T-helper 9 cell (primary cell): ENCODE results near the gene OR8D2.
"Not testable (repeated sequence)": the region's sequence is repeated elsewhere in the genome, so short reads cannot be mapped to it uniquely, and the experiment has no call there.

Source experiments
- DNase-seq: peaks from one replicate; pipeline ENCODE4 v3.0.0-alpha.2; 2020

Gene OR8D2

DNA sequence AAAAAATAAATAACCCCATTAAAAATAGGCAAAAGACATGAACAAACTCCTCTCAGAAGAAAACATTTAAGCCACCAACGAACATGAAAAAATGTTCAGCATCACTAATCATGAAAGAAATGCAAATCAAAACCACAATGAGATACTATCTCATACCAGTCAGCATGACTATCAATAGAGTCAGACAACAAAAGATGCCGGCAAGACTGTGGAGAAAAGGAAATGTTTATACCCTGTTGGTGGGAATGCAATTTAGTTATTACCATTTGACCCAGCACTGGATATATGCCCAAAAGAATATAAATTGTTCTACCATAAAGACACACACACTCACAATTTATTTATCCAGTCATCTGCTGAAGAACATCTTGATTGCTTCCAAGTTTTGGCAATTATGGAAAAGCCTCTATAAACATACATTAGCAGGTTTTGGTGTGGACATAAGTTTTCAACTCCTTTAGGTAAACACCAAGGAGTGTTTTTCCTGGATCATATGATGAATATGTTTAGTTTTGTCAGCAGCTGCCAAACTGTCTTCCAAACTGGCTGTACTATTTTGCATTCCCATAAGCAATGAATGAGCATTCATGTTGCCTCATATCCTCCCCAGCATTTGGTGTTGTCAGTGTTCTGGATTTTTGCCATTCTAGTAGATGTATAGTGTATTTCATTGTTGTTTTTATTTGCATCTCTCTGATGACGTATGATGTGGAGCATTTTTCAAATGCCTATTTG is 34.2 kb downstream of the OR8D2 start:
- no peak for DNase-seq

DNA sequence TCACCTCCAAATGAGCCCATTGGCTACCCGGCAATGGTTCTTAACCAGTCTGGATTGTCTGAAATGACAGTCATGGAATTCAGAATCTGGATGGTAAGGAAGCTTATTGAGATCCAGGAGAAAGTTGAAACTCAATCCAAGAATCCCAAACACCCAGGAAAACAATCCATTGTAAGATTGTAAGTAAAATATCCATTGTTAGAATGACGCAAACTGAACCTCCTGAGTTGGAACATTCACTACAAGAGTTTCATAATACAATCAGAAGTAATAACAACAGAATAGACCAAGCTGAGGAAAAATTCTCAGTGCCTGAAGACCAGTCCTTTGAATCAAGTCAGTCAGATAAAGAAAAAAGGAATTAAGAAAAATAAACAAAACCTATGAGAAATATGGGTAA is 41.7 kb downstream of the OR8D2 start:
- DNase-seq, result no peak

DNA sequence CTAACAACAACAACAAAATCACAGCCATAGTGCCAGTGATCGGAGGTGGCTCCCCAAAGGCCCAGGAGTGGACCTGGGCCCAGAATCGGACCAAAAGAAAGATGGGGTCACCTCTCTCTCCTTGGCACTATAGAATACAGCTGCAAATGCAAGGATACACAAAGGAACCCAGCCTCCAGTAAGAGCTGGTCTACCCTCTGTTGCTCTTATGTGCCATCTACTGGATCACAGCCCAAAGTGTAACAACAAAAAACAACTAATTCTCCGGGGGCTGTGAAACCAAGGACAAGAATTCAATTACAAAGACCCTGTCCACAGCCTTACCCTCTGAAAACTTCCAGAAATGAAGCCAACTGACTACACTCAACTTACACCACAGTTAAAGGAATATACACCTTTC is 42.2 kb downstream of the OR8D2 start:
- DNase-seq, result no peak

DNA sequence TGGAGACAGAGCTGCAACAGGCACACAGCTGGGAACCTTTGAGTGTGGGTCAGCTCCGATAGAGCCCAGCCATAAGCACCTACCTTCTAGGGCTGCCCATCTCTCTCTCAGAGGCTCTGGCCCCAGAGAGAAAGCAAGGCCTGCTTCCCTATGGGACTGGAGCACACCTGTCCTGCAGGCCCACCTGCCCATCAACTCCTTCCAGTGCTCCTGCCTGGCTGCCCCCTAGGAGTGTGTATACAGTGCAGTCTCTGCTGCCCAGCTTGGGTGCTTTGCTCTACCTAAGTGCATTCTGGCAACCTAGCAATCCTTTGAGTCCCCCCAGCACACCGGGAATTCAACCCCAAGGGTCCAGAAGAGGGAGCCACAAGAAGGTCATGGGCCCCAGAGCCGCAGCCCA is 42.8 kb downstream of the OR8D2 start:
- no peak for DNase-seq

DNA sequence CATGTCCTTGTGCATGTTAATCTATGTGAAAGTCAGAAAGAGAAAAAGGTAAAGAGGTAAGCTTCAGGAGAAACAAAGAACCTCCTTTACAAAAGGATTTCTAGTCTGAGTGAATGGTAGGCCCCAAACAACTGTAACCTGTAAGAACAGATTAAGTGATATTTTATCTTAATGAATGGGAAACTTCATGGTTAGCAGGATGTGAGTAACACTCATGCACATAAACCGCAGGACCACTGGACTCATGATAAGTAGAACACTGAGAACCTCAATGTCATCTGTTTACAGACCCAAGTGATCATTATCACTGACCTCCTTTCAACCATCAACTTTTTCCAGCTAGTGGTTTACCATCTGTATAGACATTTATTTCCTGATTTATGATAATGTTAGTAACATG is 43.9 kb downstream of the OR8D2 start:
- DNase-seq, result no peak

DNA sequence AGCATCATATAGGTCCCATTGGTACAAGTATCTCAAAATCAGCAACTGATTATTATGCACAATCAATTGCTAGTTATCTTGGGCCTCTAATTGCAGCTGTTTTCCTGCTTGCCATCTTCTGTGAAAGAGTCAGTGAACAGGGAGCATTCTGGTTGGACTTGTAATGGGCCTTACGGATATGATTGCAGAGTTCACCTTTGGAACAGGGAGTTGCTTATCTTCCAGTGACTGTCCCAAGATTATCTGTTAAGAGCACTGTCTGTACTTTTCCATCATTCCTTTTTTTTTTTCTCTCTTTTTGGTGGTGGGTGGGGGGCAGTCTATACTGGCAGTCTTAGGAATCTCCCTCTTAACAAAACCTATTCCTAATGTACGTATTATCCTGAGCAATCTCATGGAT is 46.0 kb downstream of the OR8D2 start:
- DNase-seq, result no peak

DNA sequence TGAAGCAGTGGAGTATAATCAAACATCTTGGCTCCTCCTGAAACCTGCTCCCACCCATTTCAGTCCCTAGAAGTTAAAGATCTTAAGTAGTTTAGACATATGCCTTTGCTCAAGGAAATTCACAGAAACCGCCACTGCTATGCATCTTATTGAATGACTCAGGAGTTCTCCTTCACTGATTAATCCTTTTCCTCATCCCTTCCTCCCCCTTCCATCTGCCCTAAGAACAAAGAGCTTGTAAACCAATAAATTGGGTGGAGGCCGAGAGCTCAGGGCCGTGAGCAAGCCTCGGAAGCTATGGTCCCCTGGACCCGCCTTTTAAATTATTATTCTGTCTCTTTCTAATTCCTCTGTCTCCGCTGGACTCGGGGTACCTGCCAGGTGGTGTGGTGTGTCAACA is 49.1 kb downstream of the OR8D2 start:
- DNase-seq, result not testable (repeated sequence)
